Measurements from ENCODE around the gene C2orf76. TPM values are rescaled to one million over a fixed set of nuclear protein-coding genes. Genes with fewer than 3 reads are reported as not detected.

Gene C2orf76
- total and polyA plus RNA-seq, 2 experiments from 2014 or later: 9.5 to 17.0 TPM

GRCh38 chr2:119265693-119266066, 101.0 kb downstream of the C2orf76 start:
- no peak for DNase-seq (ENCODE audit: low read depth in 1 of 2, low spot score in 1 of 2)
- Histone ChIP-seq H3K9me3 (ENCODE audit: low read depth) (no peaks in the 10 kb centered on the region), H3K4me1 (ENCODE audit: low read depth) (peaks cover 6% of the 10 kb centered on the region), H3K4me3 (no peak overlapping the region), H3K27ac (no peak overlapping the region), H3K27me3 (no peaks in the 10 kb centered on the region), H3K36me3 (no peaks in the 10 kb centered on the region)
- TF ChIP-seq, protein P1, sequence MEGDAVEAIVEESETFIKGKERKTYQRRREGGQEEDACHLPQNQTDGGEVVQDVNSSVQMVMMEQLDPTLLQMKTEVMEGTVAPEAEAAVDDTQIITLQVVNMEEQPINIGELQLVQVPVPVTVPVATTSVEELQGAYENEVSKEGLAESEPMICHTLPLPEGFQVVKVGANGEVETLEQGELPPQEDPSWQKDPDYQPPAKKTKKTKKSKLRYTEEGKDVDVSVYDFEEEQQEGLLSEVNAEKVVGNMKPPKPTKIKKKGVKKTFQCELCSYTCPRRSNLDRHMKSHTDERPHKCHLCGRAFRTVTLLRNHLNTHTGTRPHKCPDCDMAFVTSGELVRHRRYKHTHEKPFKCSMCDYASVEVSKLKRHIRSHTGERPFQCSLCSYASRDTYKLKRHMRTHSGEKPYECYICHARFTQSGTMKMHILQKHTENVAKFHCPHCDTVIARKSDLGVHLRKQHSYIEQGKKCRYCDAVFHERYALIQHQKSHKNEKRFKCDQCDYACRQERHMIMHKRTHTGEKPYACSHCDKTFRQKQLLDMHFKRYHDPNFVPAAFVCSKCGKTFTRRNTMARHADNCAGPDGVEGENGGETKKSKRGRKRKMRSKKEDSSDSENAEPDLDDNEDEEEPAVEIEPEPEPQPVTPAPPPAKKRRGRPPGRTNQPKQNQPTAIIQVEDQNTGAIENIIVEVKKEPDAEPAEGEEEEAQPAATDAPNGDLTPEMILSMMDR (IDR thresholded peaks at IDR 0.05; ENCODE audit: low read depth, low read length): no peak

GRCh38 chr2:119264781-119265692, 101.6 kb downstream of the C2orf76 start:
- Histone ChIP-seq H3K4me3 (no peak overlapping the region), H3K9me3 (ENCODE audit: low read depth) (no peaks in the 10 kb centered on the region), H3K27me3 (no peaks in the 10 kb centered on the region), H3K36me3 (no peaks in the 10 kb centered on the region), H3K4me1 (ENCODE audit: low read depth) (peaks cover 8% of the 10 kb centered on the region), H3K27ac (no peak overlapping the region)
- DNase-seq (ENCODE audit: low read depth in 1 of 2, low spot score in 1 of 2): peak; percentile 69 to 73
- TF ChIP-seq, protein P1 (IDR thresholded peaks at IDR 0.05; ENCODE audit: low read depth, low read length): peak; percentile 88

GRCh38 chr2:119263656-119264055, 103.0 kb downstream of the C2orf76 start:
- H3K9me3 ChIP-seq (ENCODE audit: low read depth): no peaks in the 10 kb centered on the region
- H3K27me3 ChIP-seq: no peaks in the 10 kb centered on the region
- H3K4me3 ChIP-seq: no peak overlapping the region
- no peaks in the 10 kb centered on the region for H3K36me3 ChIP-seq
- no peak overlapping the region for H3K27ac ChIP-seq
- TF ChIP-seq, protein P1 (IDR thresholded peaks at IDR 0.05; ENCODE audit: low read depth, low read length): no peak
- H3K4me1 ChIP-seq (ENCODE audit: low read depth): peaks cover 8% of the 10 kb centered on the region
- no peak for DNase-seq (ENCODE audit: low read depth in 1 of 2, low spot score in 1 of 2)

DNA sequence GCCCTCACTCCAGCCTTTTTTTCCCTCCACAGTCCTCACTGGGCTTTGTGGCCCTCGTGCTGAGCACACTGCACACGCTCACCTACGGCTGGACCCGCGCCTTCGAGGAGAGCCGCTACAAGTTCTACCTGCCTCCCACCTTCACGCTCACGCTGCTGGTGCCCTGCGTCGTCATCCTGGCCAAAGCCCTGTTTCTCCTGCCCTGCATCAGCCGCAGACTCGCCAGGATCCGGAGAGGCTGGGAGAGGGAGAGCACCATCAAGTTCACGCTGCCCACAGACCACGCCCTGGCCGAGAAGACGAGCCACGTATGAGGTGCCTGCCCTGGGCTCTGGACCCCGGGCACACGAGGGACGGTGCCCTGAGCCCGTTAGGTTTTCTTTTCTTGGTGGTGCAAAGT, 103.6 kb downstream of the C2orf76 start:
- no peak overlapping the region for H3K4me3 ChIP-seq
- H3K27ac ChIP-seq: no peak overlapping the region
- no peak for DNase-seq (ENCODE audit: low read depth in 1 of 2, low spot score in 1 of 2)
- H3K4me1 ChIP-seq (ENCODE audit: low read depth): peaks cover 8% of the 10 kb centered on the region
- H3K27me3 ChIP-seq: no peaks in the 10 kb centered on the region
- TF ChIP-seq, protein P1 (IDR thresholded peaks at IDR 0.05; ENCODE audit: low read depth, low read length): no peak
- H3K36me3 ChIP-seq: no peaks in the 10 kb centered on the region
- no peaks in the 10 kb centered on the region for H3K9me3 ChIP-seq (ENCODE audit: low read depth)

- H3K9me3 ChIP-seq (ENCODE audit: low read depth): no peaks in the 10 kb centered on the region
- no peak overlapping the region for H3K4me3 ChIP-seq
- no peaks in the 10 kb centered on the region for H3K27me3 ChIP-seq
- DNase-seq (ENCODE audit: low read depth in 1 of 2, low spot score in 1 of 2): no peak
- no peak overlapping the region for H3K27ac ChIP-seq
- TF ChIP-seq, protein P1 (IDR thresholded peaks at IDR 0.05; ENCODE audit: low read depth, low read length): no peak
- no peaks in the 10 kb centered on the region for H3K36me3 ChIP-seq
- peaks cover 17% of the 10 kb centered on the region for H3K4me1 ChIP-seq (ENCODE audit: low read depth)
Observed at GRCh38 chr2:119261493-119262225, 105.0 kb downstream of the C2orf76 start.

Data from cardiac muscle cell (in vitro differentiated cells and primary cell).